Breast epithelium (tissue), 4 donors: Measurements from ENCODE around the gene VPS51. TPM values are rescaled to one million over a fixed set of nuclear protein-coding genes. Genes with fewer than 3 reads are reported as not detected.
A peak's percentile ranks its signal among the peaks of the same experiment; 100 is the strongest.

Source experiments
- DNase-seq, 2 donors: peaks; one replicate each; pipeline ENCODE4 v3.0.0-alpha.2; 2019; ENCODE audit warnings: low spot score in 2 of 2
- H3K27ac ChIP-seq, 2 donors: fragments of 200-600 bp; sonication (generic) in 1 of 2; one replicate each; pipeline ENCODE4 v1.5.1; 2016 to 2019; ENCODE audit warnings: mild to moderate bottlenecking in 1 of 2
- H3K27me3 ChIP-seq, 2 donors: fragments of 200-600 bp; sonication (generic) in 1 of 2; one replicate each; pipeline versions ENCODE4 v1.5.1 to v1.6.0; 2017 to 2019; ENCODE audit warnings: control low read depth in 1 of 2, mild to moderate bottlenecking in 1 of 2
- H3K36me3 ChIP-seq: fragments of 200-600 bp; one replicate; pipeline ENCODE4 v1.5.1; 2019
- H3K4me1 ChIP-seq, 2 donors: fragments of 200-600 bp; sonication (generic); one replicate each; pipeline ENCODE4 v1.5.1; 2016 to 2019; ENCODE audit warnings: control low read depth in 1 of 2
- H3K4me3 ChIP-seq, 3 donors: fragments of 200-600 bp; sonication (generic); 1 replicate in 2 of 3; 2 replicates in 1 of 3; pipeline ENCODE4 v1.5.1; 2016 to 2019; ENCODE audit warnings: mild to moderate bottlenecking in 3 of 3, moderate library complexity in 2 of 3
- H3K9me3 ChIP-seq, 2 donors: fragments of 200-600 bp; sonication (generic) in 1 of 2; one replicate each; pipeline ENCODE4 v1.5.1; 2016 to 2019; ENCODE audit warnings: control low read depth in 1 of 2
- POLR2A ChIP-seq: fragments of 450-650 bp; IDR thresholded peaks from one replicate; pipeline ENCODE4 v1.6.1; 2016; ENCODE audit warnings: antibody characterized with exemption, mild to moderate bottlenecking, moderate library complexity
- POLR2AphosphoS5 ChIP-seq, 3 donors: sonication (generic); formaldehyde crosslinking; IDR thresholded peaks; one replicate each; pipeline ENCODE4 v1.6.1; 2017; ENCODE audit warnings: antibody characterized with exemption in 3 of 3
- intact Hi-C: fragments of 100-400 bp; cut with DNase I; formaldehyde crosslinking; loops from one replicate; pipeline ENCODE4 v1.15.1; 2023; ENCODE audit warnings: low total_unique reads
- total RNA-seq, 3 donors: library from RNA; depleted of rRNA; stranded (reverse); fragments of >200 nt; gene quantifications; one replicate each; pipeline ENCODE4 v1.1.0, GENCODE V29; 2016
- TF ChIP-seq, protein P1 (sequence below), 3 donors: fragments of 450-650 bp; IDR thresholded peaks; one replicate each; pipeline ENCODE4 v1.5.1; 2016 to 2017; ENCODE audit warnings: antibody characterized with exemption in 3 of 3, mild to moderate bottlenecking in 3 of 3, moderate library complexity in 3 of 3

Gene VPS51
- total RNA-seq, 3 donors from 2014 or later, result 166 to 317 (median 218) TPM

DNA sequence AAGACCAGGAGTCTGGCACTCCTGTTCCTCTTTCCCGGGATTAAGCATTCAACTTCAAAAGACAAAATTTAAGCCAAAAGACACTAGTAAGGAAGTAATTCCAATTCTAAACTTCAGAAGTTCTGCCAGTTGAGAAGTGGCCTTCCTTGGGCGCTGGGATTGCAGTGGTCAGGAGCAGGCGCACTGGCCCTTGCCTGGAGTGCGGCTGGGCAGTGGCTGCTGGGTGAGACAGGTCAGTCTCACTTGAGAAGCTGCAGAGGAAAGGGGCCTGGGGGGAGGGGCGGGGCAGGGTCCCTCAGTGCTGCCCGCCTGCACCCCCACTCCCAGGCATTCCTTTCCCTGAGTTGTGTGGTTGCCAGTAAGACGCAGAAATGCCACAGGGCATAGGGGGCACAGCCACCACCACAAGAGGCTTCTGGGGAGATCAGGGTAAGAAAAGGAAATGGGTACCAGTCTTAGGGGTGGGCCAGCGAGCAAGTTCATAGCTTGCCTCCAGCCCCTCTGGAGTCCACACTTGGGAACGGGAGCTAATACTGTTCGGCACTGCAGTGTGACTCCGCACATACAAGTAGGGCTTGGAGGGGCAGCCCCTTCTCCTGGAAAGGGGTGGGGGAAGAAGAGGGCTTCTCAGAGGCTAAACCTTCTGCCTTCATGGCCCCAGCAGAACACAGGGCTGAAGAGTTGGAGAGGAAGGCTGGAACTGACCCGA, 31.6 kb downstream of the VPS51 start:
- peaks cover 0 to 4% of the 10 kb centered on the region in 2 donors for H3K4me1 ChIP-seq
- TF ChIP-seq POLR2A (no peak), POLR2AphosphoS5 (IDR thresholded peaks at IDR 0.05) (no peak)
- TF ChIP-seq, protein P1, sequence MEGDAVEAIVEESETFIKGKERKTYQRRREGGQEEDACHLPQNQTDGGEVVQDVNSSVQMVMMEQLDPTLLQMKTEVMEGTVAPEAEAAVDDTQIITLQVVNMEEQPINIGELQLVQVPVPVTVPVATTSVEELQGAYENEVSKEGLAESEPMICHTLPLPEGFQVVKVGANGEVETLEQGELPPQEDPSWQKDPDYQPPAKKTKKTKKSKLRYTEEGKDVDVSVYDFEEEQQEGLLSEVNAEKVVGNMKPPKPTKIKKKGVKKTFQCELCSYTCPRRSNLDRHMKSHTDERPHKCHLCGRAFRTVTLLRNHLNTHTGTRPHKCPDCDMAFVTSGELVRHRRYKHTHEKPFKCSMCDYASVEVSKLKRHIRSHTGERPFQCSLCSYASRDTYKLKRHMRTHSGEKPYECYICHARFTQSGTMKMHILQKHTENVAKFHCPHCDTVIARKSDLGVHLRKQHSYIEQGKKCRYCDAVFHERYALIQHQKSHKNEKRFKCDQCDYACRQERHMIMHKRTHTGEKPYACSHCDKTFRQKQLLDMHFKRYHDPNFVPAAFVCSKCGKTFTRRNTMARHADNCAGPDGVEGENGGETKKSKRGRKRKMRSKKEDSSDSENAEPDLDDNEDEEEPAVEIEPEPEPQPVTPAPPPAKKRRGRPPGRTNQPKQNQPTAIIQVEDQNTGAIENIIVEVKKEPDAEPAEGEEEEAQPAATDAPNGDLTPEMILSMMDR (IDR thresholded peaks at IDR 0.05), result no peak
- H3K27ac ChIP-seq, result no peak overlapping the region
- intact Hi-C loops, result loop anchor here (10.0 kb wide), 1 partner anchor 57 kb away; the partner anchor contains the start of gene CAPN1
- H3K27me3 ChIP-seq, result no peaks in the 10 kb centered on the region
- no peaks in the 10 kb centered on the region for H3K9me3 ChIP-seq
- H3K36me3 ChIP-seq, result peaks cover 48% of the 10 kb centered on the region
- H3K4me3 ChIP-seq, result no peak overlapping the region
- DNase-seq, result no peak

- H3K36me3 ChIP-seq, result peaks cover 48% of the 10 kb centered on the region
- TF ChIP-seq POLR2AphosphoS5 (IDR thresholded peaks at IDR 0.05) (no peak), POLR2A (no peak)
- DNase-seq, result no peak
- H3K4me1 ChIP-seq, result peaks cover 6 to 13% of the 10 kb centered on the region in 2 donors
- intact Hi-C loops, result loop anchor here (10.0 kb wide), 1 partner anchor 56 kb away; the partner anchor contains the start of gene CAPN1
- no peak overlapping the region for H3K27ac ChIP-seq
- no peaks in the 10 kb centered on the region for H3K9me3 ChIP-seq
- H3K27me3 ChIP-seq, result no peaks in the 10 kb centered on the region
- H3K4me3 ChIP-seq, result no peak overlapping the region
Measured at GRCh38 chr11:65128182-65129145, 32.5 kb downstream of the VPS51 start.

- Histone ChIP-seq H3K27me3 (no peaks in the 10 kb centered on the region), H3K36me3 (peaks cover 48% of the 10 kb centered on the region), H3K9me3 (no peaks in the 10 kb centered on the region), H3K4me3 (no peak overlapping the region), H3K27ac (no peak overlapping the region), H3K4me1 (peaks cover 6 to 14% of the 10 kb centered on the region in 2 donors)
- TF ChIP-seq, protein P1 (IDR thresholded peaks at IDR 0.05), result no peak
- DNase-seq, result no peak
- intact Hi-C loops, result loop anchor here (10.0 kb wide), 1 partner anchor 55 kb away; the partner anchor contains the start of gene CAPN1
Measured at GRCh38 chr11:65129649-65130441, 33.8 kb downstream of the VPS51 start.

- TF ChIP-seq POLR2AphosphoS5 (IDR thresholded peaks at IDR 0.05), result no peak
- Histone ChIP-seq H3K36me3 (peaks cover 44% of the 10 kb centered on the region), H3K4me3 (no peak overlapping the region), H3K27me3 (no peaks in the 10 kb centered on the region), H3K27ac (no peak overlapping the region), H3K9me3 (no peaks in the 10 kb centered on the region), H3K4me1 (peaks cover 6 to 19% of the 10 kb centered on the region in 2 donors)
- no peak for DNase-seq
- intact Hi-C loops, result no loop called here
Measured at GRCh38 chr11:65130631-65131416, 34.8 kb downstream of the VPS51 start.

- peaks cover 38% of the 10 kb centered on the region for H3K36me3 ChIP-seq
- no peaks in the 10 kb centered on the region for H3K9me3 ChIP-seq
- intact Hi-C loops, result no loop called here
- H3K4me3 ChIP-seq, result no peak overlapping the region
- H3K4me1 ChIP-seq, result peaks cover 6 to 25% of the 10 kb centered on the region in 2 donors
- H3K27me3 ChIP-seq, result no peaks in the 10 kb centered on the region
- H3K27ac ChIP-seq, result no peak overlapping the region
- TF ChIP-seq POLR2AphosphoS5 (IDR thresholded peaks at IDR 0.05) (no peak), POLR2A (no peak)
- TF ChIP-seq, protein P1 (IDR thresholded peaks at IDR 0.05), result no peak
- DNase-seq, result peak in 1 of 2 donors; percentile 15
Measured at GRCh38 chr11:65131417-65131776, 35.4 kb downstream of the VPS51 start.
